ENCODE results near the gene RALGPS1. TPM values are rescaled to one million over a fixed set of nuclear protein-coding genes. Genes with fewer than 3 reads are reported as not detected.

RALGPS1 gene
- total RNA-seq, 1 experiment from 2014 or later = 28.5 TPM

DNA sequence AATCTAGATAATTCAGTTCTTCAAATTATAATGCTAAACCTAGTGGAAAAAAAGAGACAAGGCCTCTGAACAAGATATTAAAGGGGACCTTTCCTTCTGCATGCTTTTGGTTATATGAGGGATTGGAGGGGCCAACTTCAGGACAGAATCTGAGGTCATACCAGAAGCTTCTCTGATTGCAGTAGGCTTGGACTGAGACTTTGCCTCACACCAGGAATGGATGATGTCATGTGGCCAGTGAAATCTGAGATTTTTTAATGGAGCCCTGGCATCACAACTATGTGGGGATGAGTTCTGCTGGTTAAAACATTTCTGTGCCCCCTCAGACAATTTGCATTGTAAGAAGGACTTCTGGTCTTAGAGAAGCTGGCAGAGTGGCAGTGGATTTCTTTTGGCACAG lies 119.2 kb downstream of the RALGPS1 start:
- H3K4me1 Mint-ChIP-seq = no peaks in the 10 kb centered on the region

DNA sequence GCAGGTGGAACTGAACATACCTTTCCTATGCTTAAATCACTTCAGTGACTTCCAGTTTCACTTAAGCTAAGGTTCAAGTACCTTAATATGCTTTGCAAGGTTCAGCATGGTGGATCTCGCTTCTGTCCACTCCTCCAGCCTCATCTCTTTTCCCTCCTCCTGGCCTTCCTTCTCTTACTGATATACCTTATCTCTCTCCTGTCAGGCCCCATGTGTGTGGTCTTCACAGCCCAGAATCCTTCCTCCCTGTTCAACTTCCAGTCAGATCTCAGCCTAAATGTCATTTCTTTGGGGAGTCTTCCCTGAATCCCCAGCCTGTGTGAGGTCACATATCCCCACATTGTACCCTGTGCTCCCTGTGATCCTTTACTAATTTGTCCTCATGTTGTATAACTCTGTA lies 120.1 kb downstream of the RALGPS1 start:
- no peaks in the 10 kb centered on the region for H3K4me1 Mint-ChIP-seq
- no peak for TF ChIP-seq USF2 (CRISPR knock-in tag; IDR thresholded peaks at IDR 0.05)
- TF ChIP-seq ETV6 (CRISPR knock-in tag; IDR thresholded peaks at IDR 0.05) = no peak
- TF ChIP-seq, protein P1, sequence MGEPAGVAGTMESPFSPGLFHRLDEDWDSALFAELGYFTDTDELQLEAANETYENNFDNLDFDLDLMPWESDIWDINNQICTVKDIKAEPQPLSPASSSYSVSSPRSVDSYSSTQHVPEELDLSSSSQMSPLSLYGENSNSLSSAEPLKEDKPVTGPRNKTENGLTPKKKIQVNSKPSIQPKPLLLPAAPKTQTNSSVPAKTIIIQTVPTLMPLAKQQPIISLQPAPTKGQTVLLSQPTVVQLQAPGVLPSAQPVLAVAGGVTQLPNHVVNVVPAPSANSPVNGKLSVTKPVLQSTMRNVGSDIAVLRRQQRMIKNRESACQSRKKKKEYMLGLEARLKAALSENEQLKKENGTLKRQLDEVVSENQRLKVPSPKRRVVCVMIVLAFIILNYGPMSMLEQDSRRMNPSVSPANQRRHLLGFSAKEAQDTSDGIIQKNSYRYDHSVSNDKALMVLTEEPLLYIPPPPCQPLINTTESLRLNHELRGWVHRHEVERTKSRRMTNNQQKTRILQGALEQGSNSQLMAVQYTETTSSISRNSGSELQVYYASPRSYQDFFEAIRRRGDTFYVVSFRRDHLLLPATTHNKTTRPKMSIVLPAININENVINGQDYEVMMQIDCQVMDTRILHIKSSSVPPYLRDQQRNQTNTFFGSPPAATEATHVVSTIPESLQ (CRISPR knock-in tag; IDR thresholded peaks at IDR 0.05) = no peak
- TF ChIP-seq ZNF671 (CRISPR knock-in tag; IDR thresholded peaks at IDR 0.05) = no peak
- TF ChIP-seq SMAD3 (CRISPR knock-in tag; IDR thresholded peaks at IDR 0.05; ENCODE audit: borderline replicate concordance) = no peak
- no peak for TF ChIP-seq E2F4 (CRISPR knock-in tag; IDR thresholded peaks at IDR 0.05; ENCODE audit: borderline replicate concordance, low read depth)
- TF ChIP-seq NFE2L1 (CRISPR knock-in tag; IDR thresholded peaks at IDR 0.05) = no peak
- no peak for TF ChIP-seq HMGXB4 (CRISPR knock-in tag; IDR thresholded peaks at IDR 0.05)
- TF ChIP-seq, protein P2, sequence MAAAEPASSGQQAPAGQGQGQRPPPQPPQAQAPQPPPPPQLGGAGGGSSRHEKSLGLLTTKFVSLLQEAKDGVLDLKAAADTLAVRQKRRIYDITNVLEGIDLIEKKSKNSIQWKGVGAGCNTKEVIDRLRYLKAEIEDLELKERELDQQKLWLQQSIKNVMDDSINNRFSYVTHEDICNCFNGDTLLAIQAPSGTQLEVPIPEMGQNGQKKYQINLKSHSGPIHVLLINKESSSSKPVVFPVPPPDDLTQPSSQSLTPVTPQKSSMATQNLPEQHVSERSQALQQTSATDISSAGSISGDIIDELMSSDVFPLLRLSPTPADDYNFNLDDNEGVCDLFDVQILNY (CRISPR knock-in tag; IDR thresholded peaks at IDR 0.05) = no peak
- no peak for TF ChIP-seq ZBTB21 (CRISPR knock-in tag; IDR thresholded peaks at IDR 0.05; ENCODE audit: borderline replicate concordance)
- TF ChIP-seq GRHL2 (CRISPR knock-in tag; IDR thresholded peaks at IDR 0.05; ENCODE audit: insufficient replicate concordance, severe bottlenecking) = no peak
- no peak for ATAC-seq
- ChIA-PET POLR2A (no interaction called here), CTCF (interaction anchor here (0.5 kb wide), 1 partner anchor 119 kb away, joined by 6 read pairs; no protein-coding TSS in a partner anchor)
- no peaks in the 10 kb centered on the region for H3K9me3 Mint-ChIP-seq
- DNase-seq (ENCODE audit: low spot score) = no peak
- no peak overlapping the region for H3K4me3 Mint-ChIP-seq
- no peaks in the 10 kb centered on the region for H3K36me3 Mint-ChIP-seq
- no peaks in the 10 kb centered on the region for H3K27me3 Mint-ChIP-seq (ENCODE audit: low read depth)
- H3K27ac Mint-ChIP-seq = no peak overlapping the region

More for the DNA sequence above, 119.2 kb downstream of the RALGPS1 start:
- DNase-seq (ENCODE audit: low spot score) = no peak
- POLR2A ChIA-PET = no interaction called here
- H3K27ac Mint-ChIP-seq = no peak overlapping the region
- CTCF ChIA-PET = no interaction called here
- no peak for TF ChIP-seq ERG (CRISPR knock-in tag; IDR thresholded peaks at IDR 0.05)
- ATAC-seq = no peak
- H3K9me3 Mint-ChIP-seq = no peaks in the 10 kb centered on the region
- H3K4me3 Mint-ChIP-seq = no peak overlapping the region
- H3K27me3 Mint-ChIP-seq (ENCODE audit: low read depth) = no peaks in the 10 kb centered on the region
- H3K36me3 Mint-ChIP-seq = no peaks in the 10 kb centered on the region

- ATAC-seq = no peak
- TF ChIP-seq CREB1 (CRISPR knock-in tag; IDR thresholded peaks at IDR 0.05) (no peak), PRDM15 (CRISPR knock-in tag; IDR thresholded peaks at IDR 0.05) (no peak), MLX (CRISPR knock-in tag; IDR thresholded peaks at IDR 0.05) (no peak)
- TF ChIP-seq, protein P3, sequence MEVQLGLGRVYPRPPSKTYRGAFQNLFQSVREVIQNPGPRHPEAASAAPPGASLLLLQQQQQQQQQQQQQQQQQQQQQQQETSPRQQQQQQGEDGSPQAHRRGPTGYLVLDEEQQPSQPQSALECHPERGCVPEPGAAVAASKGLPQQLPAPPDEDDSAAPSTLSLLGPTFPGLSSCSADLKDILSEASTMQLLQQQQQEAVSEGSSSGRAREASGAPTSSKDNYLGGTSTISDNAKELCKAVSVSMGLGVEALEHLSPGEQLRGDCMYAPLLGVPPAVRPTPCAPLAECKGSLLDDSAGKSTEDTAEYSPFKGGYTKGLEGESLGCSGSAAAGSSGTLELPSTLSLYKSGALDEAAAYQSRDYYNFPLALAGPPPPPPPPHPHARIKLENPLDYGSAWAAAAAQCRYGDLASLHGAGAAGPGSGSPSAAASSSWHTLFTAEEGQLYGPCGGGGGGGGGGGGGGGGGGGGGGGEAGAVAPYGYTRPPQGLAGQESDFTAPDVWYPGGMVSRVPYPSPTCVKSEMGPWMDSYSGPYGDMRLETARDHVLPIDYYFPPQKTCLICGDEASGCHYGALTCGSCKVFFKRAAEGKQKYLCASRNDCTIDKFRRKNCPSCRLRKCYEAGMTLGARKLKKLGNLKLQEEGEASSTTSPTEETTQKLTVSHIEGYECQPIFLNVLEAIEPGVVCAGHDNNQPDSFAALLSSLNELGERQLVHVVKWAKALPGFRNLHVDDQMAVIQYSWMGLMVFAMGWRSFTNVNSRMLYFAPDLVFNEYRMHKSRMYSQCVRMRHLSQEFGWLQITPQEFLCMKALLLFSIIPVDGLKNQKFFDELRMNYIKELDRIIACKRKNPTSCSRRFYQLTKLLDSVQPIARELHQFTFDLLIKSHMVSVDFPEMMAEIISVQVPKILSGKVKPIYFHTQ (CRISPR knock-in tag; IDR thresholded peaks at IDR 0.05) = no peak
Observed at GRCh38 chr9:127035423-127035822, 120.8 kb downstream of the RALGPS1 start.

More at GRCh38 chr9:127035423-127035822, 120.8 kb downstream of the RALGPS1 start:
- DNase-seq (ENCODE audit: low spot score) = no peak
- Mint-ChIP-seq H3K4me1 (no peaks in the 10 kb centered on the region), H3K9me3 (no peaks in the 10 kb centered on the region), H3K27ac (no peak overlapping the region), H3K36me3 (no peaks in the 10 kb centered on the region), H3K27me3 (ENCODE audit: low read depth) (no peaks in the 10 kb centered on the region), H3K4me3 (no peak overlapping the region)
- POLR2A ChIA-PET = interaction anchor here (0.6 kb wide), 1 partner anchor 182 kb away, joined by 5 read pairs; no protein-coding TSS in a partner anchor
- CTCF ChIA-PET = no interaction called here
